Activated gamma-delta T cell treated with Interleukin-2 at 50 U/mL for 16 hours (primary cell): ENCODE measurements around the gene MBTPS2.
"Not testable (repeated sequence)": the region's sequence is repeated elsewhere in the genome, so short reads cannot be mapped to it uniquely, and the experiment has no call there.

Source experiments
- DNase-seq: peaks from one replicate; pipeline ENCODE4 v3.0.0-alpha.2; 2020

Gene MBTPS2

DNA sequence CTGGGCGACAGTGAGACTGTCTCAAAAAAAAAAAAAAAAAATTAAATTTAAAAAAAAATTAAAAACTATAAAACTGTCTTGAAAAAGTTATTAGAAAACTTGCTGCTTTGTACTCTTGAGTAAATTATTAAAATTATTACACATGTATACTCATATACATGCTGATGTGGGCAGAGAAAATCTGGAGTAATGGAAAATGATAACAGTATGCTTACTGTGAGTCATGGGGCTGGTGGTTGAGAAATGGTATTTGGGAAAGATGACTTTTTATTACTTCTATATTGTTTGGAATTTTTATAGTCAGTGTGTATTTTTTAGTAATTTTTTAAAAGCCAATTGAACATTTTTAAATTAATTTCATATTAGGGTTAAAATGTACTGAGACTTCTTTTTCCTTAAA lies 23.8 kb downstream of the MBTPS2 start:
- no peak for DNase-seq

DNA sequence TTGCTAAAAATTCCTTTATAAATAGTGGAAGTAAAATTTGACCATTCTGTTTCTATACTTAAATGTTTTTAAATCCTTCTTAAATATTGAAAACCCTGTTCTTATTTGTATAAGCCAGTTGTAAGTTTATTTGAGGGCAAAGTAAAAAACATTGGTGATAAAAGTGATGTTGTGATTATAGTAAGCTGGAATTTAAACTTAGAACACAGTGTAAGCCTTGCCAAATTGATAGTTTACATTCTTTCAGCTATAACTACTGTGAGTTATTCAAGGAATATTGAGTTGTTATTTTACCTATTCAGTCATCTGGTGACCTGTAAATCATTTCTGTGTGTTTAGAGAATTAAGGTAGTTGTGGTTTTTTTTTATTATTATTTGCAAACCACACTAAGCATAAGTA lies 26.0 kb downstream of the MBTPS2 start:
- no peak for DNase-seq

DNA sequence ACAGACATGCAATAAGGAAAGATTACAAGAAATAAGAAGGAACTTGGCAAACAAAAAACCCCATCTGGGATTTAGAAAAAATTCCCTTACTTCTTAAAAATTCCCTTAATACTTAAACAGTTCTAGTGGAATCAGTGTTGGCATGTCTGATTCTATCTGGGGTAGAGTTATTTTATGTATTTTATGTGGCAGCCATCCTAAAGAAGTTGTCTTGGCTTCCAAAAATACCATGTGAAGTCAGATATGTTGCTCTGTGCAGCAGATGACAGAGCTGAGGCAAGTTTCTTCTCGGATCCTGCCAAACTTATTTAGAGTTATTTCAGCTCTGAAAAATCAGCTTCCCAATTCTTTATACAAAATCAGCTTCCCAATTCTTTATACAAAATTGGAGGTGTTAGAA lies 31.1 kb downstream of the MBTPS2 start:
- DNase-seq, result no peak

DNA sequence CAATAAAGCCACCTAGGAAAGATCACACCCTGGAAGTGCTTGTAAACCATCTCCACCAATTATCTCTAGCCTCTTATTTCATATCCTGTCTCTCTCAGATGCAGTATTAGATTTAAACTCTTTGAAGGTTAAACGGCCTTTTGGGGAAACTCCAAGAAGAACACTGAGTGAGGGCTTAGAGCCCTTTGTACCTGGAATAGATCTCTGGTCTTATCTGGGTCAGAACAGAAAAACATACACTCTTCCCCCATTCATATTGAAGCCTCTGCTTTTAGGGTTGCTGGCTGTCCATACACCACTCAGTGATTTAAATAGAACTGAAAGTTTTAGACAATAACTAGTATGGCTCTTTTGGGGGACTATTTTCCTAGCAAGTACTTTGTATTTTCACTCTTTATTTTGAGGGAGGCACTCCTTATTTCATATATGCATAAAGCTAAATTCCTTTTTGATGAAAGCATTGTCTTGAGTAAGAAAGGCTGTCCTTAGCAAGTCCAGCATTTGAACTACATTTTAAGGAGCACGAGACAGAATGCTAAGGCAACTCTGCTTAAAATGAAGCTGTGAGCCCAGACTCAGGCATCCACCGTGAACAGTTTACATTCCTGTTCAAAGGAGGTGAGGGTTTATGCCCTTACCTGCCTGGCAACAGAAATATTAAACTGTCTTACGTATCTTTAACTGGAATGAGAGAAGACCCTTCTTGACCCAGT lies 33.8 kb downstream of the MBTPS2 start:
- DNase-seq, result no peak

DNA sequence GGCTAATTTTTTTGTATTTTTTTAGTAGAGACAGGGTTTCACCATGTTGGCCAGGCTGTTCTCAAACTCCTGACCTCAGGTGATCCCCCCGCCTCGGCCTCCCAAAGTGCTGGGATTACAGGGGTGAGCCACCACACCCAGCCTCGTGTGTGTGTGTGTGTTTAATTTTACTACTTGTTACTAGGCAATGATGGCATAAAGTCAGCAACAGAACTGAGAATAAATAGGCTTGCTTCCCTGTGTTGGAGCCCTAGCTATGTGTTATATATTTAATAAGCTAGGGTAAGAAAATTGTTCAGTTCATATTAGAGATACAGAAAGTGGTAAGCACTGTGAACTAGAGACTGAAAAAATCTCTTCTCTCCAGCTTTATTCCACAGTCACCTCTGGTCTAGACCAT lies 34.8 kb downstream of the MBTPS2 start:
- not testable (repeated sequence) for DNase-seq

DNA sequence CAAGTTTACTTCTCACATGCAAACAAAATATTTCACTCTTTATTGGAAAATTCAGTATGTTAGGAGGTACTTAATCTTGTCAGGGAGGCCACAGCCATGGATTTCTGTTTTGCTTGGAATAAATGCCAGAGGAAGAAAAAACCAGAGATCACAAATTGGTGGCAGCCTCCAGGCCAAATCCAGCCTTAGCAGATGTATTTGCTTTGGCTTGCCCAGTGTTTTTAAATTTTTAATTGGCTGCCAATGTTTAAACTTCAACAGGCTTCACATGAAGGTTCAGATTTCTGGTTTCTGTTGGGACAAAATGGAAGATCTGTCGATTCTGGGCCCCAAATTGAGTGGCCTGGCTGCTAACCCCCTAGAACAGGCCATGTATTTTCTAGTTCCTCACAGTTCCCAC lies 35.6 kb downstream of the MBTPS2 start:
- DNase-seq, result no peak

DNA sequence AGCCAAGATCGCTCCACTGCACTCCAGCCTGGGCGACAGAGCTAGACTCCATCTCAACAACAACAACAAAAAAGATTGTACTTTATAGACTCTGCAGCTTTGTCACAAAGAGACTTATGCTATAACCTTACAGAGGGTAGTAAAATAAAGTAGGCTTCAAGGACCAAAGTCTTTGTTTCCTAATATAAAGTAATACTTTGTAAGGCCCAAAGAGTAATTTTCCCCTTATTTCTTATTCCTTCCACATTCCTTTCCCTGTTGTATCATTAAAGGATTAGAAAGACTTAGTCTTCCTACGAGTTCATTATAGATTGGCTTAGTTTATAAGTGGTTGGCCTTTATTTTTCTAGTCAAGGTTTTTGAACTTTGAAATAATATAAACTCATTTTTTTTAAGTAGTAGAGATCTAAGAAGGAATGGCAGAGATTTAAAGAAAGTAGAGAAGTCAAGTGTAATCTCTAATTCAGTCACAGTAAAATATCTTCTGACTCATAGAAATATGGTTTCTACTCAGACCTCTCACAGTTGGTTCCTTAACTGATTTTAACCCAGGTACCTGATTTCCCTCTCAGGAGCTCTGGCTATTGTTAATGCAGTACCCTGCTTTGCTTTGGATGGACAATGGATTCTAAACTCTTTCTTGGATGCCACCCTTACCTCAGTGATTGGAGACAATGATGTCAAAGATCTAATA lies 42.6 kb downstream of the MBTPS2 start:
- no peak for DNase-seq

DNA sequence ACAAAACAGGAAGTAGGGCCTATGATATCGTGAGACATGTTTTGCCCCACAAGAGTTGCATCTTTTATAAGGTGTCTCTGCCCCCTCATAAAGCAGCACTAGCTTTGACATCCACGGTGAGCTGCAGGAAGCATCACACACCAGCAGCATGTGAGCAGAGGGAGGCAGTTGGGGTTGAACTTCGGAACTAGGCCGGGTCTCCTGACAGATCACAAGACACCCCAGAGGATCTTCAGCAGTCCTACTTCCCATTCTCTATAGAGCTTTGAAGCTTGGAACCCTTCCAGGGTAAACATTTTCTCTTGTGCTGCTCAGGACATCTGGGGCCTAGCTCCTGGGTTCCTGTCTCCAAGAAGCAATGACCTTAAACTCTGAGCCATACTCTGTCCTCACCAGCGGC lies 43.8 kb downstream of the MBTPS2 start:
- DNase-seq, result no peak

DNA sequence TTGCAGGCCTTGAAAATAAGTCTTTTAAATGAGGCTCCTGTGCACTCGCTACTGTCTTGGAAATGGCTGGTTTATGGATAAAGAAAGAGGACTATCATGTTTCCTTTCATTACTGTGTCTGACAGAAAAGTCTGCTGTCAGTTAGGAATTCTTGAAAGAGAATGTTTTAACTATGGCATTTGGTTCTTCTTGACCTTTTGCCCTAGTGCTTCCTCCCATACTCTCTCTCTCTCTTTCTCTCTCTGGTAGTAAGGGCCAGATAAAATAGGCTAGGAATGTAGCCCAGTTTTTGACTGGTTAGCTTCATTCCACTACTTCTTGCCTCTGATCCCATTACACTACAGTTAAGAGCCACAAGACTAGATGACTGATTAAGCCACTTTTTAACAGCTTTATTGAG lies 46.2 kb downstream of the MBTPS2 start:
- no peak for DNase-seq

DNA sequence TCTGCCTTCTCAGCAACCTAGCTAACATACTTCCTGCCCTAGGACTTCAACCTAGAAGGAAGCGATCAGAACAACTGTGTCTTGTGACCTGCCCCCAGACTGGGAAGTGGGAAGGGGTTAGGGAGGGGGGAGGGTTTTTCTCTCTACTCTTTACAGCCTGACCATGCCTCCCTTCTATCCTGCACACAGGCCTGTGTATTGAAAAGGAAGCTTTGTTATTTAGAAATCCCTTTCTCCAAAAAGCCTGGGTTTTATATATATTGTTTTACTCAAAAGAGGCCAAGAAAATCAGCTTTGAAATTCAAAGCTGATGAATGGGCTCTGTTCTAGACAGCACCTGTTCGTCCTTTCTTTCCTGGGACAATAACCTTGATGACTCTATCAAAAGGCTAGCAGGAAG lies 65.9 kb downstream of the MBTPS2 start:
- DNase-seq, result no peak

DNA sequence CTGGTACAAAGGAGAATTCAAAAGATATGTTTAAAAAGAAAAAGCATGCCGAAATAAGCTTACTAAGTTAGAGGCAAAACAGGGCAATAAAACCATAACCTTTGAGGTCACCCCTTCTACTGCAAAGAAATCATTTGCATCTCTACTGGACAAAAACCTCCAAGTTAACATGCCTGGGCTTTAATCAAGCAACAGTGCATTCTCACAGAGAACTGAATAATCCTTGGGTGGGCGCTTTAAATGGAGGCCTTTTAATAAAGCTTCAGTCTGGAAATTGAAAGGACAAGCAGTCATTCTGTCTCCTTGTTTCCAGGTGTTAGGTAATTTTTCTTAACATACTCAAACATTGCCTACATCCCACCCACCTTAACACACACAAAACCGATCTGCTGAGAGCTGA lies 66.5 kb downstream of the MBTPS2 start:
- no peak for DNase-seq

DNA sequence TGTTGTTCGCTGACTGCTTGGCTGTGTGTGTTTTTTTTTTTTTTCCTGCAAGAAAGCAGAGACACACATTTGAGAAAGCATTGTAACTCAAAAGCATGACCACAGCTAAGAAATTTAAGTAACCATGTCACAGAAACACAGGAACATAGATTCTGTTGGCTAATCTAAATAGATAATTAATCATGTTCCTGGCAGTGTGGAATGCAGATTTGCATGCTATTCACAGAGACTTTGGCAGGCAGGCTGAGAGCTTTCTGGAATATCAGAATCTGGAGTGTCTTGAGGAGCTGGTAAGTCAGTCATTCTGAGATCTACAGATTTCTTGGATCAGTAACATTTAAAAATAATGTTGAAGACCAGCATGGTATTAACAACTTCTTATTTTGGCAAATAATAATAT lies 67.8 kb downstream of the MBTPS2 start:
- no peak for DNase-seq

DNA sequence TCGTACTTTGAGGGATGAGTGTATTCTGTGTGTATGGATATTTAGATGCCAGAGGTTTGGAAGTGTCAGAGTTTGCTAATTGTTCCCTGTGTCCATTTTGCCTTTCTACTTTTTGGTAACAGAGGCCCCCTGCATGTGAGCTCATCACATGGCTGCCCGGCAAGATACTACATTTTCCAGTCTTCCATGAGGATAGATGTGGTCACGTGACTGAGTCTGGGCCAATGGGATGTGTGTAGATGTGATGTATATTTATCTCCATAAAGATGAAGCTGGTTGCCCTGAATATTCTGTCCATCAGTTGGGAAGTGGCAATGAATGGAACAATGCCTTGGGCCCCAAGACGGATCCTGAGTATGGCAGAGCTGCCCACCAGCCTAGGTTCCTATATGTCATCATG lies 72.1 kb downstream of the MBTPS2 start:
- DNase-seq, result no peak

DNA sequence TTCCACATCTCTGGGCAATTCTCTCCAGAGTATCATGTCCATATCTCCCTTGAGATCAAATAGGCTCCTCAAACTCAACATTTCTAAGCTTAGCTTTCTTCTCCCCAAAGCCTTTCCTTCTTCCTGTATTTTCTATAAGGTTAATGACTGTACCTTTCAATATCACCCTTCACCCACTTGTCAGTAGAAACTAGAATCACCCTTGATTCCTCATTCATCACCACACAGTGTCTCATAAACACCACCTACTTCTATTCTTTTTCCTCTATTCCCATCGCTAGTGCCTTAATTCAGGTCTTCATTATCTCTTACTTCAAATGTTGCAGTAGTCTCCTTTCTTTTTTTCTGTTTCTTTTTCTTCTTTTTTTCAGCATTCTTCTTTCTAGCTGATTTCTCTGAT lies 72.8 kb downstream of the MBTPS2 start:
- no peak for DNase-seq

DNA sequence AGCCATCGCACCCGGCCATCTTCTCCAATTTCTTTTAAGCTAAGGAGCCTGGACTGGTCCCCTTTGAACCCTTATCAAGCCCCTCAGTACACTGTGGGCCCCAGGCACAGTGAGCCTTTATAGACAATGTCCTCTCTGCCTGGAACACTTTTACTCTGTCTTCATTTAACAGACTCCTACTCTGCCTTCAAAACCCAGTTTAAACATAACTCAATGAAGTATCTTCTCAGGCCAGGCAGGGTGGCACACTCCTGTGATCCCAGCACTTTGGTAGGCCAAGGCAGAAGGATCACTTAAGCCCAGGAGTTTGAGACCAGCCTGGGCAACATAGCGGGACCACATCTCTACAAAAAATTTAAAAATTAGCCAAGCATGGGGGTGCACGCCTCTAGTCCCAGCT lies 73.6 kb downstream of the MBTPS2 start:
- no peak for DNase-seq

DNA sequence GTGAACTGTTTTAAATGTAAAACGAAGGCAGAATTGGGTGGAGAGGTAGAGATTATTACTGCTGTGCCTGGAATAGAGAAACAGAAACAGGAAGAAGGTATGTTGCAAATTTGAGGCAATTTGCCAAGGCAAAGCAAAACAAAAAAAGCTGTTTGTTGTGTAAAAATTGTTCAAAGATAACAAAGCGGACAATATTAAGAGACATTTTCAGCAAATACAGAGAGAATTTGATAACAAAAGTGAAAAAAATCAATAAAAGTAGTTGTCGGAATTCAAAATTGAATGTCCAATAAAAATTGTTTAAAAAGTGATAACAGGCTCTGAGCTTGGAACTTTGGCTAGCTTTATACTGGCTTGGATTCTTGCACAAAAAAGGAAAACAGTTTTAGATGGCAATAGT lies 86.7 kb downstream of the MBTPS2 start:
- no peak for DNase-seq

DNA sequence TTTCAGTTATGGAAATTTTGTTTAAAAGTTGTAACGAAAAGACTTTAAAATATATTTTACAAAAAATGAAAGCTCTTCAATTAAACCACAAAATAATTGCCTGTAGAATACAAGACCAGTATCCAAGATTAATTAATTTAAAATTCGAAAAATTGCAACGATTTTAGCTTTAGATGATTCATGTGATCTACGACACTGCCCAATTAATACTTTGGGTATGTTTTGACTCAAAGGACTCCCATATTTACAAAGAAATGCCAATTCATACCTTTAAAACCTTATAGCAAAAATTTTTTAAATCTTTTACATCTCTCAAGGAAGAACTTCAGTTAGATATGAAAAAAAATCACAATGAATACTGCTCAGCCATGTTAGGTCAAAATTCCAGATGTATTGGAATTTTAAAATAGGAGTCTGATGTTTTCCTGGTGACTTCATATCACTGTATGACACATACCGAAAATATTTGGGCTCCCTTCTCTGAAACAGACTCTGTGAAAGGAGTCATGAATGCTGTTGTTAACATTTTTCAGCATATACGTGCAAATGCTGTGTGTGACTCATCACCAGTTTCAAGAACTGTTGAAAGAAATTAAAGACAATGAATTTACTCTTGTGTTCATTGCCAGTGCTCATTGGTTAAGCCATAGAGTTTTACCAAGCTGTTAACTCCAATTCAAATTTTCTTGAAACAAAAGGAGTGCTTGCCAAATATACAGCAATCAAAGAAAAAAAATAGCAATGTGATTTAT lies 87.3 kb downstream of the MBTPS2 start:
- no peak for DNase-seq

DNA sequence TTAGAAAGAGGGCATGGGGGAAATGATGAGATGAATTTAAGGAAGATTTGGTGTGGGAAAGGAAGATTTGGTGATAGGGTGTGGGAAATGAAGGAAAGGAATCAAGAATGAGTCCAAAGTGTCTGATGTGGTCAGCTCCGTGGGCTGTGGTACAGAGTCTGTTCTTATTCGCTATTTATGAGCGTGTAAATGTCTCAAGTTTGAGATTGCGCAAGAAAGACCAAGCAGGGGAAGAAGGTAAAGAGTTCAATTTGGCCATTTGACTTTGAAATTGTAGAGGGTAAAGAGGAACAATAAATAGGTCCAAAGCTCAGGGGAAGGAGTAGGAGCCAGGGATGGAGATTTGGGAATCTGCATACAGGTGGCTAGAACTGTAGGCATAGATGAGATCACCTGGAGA lies 89.8 kb downstream of the MBTPS2 start:
- no peak for DNase-seq

DNA sequence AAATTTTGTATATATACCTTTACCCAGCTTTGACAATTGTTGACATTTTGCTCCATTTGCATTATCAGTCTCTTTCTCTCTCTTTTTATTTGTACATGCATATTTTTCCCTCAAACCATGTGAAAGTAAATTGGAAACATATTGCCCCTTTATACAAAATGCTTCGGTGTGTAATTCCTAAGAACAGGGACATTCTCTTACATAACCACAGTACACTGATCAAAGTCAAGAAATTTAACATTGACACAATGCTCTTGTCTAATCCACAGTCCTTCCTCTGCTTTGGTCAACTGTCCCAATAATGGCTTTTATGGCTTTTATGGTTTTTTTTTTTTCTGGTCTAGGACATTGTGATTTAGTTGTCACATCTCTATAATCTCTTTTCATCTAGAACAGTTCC lies 91.6 kb downstream of the MBTPS2 start:
- no peak for DNase-seq

DNA sequence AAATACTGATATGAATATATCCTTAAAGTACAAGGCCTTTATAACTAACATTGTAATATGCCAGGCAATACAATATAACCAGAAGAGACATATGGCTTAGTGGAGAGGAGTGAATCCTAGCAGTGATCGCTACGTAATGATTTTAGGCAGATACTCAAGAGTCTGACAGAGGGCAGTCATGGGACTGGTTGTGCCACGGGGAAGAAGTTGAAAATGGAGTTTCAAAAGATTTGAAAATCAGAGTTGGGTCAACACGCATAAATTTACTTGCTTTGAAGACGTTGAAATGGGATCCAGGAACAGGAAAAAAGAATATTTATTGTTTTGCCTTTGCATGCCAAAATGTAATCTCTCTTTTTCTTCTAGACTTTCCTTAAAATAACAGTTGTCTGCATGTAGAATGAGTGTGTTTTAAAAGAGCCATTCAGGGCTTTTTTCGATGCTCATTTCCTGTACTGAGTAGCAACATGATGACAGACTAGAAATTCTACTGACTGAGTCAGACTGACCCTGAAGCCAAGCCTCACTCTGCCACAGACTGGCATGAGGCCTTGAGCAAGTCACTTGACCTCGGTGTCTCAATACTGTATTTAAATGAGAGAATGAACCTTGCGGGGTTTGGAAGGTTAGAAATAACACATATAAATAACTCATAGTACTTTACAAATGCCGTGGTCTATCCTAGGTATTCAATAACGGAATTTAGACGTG lies 93.0 kb downstream of the MBTPS2 start:
- DNase-seq, result no peak

DNA sequence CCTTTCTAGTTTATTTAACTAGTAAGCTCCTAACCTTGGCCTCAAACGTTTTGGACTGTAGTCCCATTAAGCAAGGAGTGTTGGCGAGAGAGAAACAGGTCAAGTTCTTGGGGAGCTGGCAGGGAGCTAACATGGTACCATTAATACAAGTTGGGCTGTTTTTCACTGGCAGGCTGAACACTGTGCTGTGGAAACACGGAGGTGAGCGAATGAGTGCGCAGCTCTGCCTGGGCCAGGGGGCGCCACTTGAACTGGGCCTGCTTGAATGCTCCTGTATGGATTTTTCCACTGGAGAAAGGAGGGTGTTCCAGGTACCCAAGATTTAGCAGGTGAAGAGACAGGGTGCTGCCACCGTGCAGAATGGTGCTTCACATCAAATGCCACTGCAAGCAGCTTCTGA lies 93.7 kb downstream of the MBTPS2 start:
- no peak for DNase-seq

DNA sequence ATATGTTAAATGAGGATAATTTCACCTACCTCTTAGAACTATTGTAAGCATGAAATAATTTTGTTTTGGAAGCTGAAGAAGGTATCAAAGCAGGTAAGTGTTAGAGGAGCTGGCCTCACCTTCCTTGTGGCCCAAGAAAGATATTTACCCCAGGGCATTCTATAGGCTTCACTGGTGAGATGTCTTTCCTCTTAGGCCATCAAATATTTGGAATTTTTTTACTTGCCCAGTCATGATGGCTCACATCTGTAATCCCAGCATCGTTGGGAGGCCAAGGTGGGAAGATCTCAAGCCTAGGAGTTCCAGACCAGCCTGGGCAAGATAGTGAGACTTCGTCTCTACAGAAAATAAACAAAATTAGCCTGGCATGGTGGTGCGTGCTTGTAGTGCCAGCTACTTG lies 95.0 kb downstream of the MBTPS2 start:
- DNase-seq, result no peak
